ENCODE data around the gene DNMBP.

The DNMBP gene

DNA sequence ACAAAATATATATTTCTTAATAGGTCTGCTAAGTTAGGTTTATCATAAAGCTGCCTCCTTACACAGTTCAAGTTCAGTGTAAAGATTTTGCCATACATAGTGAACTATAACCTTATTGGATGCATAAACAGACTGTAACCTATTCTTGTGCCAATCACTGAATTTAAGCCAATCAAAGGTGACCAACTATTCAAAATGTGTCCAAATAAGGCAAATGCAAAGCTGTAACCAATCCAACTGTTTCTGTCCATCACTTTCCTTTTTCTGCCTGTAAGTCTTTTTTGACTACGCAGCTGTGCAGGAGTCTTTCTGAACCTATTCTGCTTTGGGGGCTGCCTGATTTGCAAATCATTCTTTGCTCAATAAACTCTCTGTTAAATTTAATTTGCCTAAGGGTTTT lies 11.6 kb upstream of the DNMBP start:
- no peak for DNase-seq
- no peak overlapping the region for H3K27ac ChIP-seq
- TF ChIP-seq, protein P1, sequence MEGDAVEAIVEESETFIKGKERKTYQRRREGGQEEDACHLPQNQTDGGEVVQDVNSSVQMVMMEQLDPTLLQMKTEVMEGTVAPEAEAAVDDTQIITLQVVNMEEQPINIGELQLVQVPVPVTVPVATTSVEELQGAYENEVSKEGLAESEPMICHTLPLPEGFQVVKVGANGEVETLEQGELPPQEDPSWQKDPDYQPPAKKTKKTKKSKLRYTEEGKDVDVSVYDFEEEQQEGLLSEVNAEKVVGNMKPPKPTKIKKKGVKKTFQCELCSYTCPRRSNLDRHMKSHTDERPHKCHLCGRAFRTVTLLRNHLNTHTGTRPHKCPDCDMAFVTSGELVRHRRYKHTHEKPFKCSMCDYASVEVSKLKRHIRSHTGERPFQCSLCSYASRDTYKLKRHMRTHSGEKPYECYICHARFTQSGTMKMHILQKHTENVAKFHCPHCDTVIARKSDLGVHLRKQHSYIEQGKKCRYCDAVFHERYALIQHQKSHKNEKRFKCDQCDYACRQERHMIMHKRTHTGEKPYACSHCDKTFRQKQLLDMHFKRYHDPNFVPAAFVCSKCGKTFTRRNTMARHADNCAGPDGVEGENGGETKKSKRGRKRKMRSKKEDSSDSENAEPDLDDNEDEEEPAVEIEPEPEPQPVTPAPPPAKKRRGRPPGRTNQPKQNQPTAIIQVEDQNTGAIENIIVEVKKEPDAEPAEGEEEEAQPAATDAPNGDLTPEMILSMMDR (IDR thresholded peaks at IDR 0.05) = no peak
- no peak overlapping the region for H3K4me3 ChIP-seq
- H3K9me3 ChIP-seq = no peaks in the 10 kb centered on the region
- H3K27me3 ChIP-seq = peaks cover 0 to 16% of the 10 kb centered on the region in 2 donors
- no peaks in the 10 kb centered on the region for H3K36me3 ChIP-seq
- intact Hi-C loops (cut with DNase I; ENCODE audit: low total_unique reads) = no loop called here
- no peaks in the 10 kb centered on the region for H3K4me1 ChIP-seq

DNA sequence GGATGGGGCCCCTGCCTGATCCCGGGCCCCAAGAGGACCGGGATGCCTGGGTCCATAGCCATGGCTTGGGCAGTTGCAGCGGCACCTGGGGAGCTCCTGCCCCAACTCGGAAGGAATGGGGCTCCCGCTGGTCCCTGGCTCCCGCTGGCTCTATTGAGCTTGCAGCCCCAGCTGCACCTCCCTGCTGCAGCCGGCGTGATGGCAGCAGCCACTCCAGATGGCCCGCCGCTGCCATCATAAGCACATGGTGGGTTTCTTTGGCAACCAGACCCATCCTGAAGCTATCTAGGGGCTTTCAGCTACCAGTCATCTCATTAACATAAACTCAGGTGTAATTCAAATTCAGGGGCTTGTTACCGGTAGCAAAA lies 11.1 kb upstream of the DNMBP start:
- Histone ChIP-seq H3K27ac (no peak overlapping the region), H3K36me3 (no peaks in the 10 kb centered on the region), H3K4me3 (no peak overlapping the region), H3K4me1 (no peaks in the 10 kb centered on the region), H3K9me3 (no peaks in the 10 kb centered on the region), H3K27me3 (peaks cover 0 to 16% of the 10 kb centered on the region in 2 donors)
- TF ChIP-seq, protein P1 (IDR thresholded peaks at IDR 0.05) = no peak
- intact Hi-C loops (cut with DNase I; ENCODE audit: low total_unique reads) = no loop called here
- no peak for DNase-seq

DNA sequence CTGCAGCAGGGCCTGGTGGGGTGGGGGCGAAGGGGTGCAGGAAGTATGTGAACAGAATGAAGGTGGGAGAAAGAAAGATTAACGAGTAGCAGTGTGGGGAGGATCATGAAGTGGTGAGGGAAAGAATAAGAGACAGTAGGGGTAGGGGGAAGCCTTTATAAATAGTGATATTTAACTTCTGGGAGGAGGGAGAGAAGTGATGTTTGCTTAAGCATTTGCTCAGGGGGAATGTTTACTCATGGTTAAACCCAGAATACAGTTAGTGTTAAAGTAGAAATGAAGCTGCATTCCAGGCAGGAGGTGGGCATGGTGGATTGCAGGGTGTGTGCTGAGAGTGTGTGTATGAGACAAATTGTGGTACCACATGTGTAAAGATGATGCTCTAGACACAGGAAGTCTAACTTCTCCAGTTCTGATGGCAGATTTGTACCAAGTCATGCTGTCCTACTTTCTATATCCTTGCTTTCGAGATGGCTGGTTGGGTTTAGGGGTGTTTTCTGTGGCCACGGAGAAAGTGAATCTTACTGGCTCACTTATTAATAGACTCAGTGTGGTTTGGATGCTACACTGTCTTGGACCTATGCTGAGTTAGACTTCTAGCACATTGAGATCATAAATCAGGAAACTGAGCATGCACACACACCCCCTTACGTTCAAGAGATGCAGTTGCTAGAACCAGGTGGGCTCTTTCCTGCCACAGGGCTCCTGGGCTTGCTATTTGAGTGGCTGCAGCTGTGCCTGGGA lies 10.6 kb upstream of the DNMBP start:
- intact Hi-C loops (cut with DNase I; ENCODE audit: low total_unique reads) = no loop called here
- Histone ChIP-seq H3K36me3 (no peaks in the 10 kb centered on the region), H3K4me1 (no peaks in the 10 kb centered on the region), H3K9me3 (no peaks in the 10 kb centered on the region), H3K27ac (no peak overlapping the region), H3K4me3 (no peak overlapping the region), H3K27me3 (peaks cover 0 to 16% of the 10 kb centered on the region in 2 donors)
- no peak for DNase-seq
- TF ChIP-seq, protein P1 (IDR thresholded peaks at IDR 0.05) = no peak

DNA sequence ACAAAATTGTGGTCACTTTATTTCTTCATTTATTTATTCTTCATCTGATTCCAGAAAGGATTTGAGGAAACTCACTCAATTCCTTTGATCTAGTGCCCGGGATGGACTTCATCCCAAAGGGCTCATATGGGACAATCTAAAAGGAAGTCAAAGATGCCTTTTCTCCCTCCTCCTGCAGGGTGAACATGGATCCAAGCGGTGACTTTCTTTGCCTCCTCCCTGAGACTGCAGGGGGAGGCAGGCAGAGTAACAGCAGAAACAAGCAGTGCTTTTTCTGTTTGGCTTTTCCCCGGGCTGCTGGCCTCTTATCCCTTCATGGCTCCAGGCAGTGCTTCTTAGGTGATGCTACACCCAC lies 10.0 kb upstream of the DNMBP start:
- no peaks in the 10 kb centered on the region for H3K9me3 ChIP-seq
- DNase-seq = no peak
- no peaks in the 10 kb centered on the region for H3K36me3 ChIP-seq
- TF ChIP-seq, protein P1 (IDR thresholded peaks at IDR 0.05) = no peak
- intact Hi-C loops (cut with DNase I; ENCODE audit: low total_unique reads) = no loop called here
- H3K27ac ChIP-seq = no peak overlapping the region
- H3K4me3 ChIP-seq = no peak overlapping the region
- H3K27me3 ChIP-seq = peaks cover 0 to 16% of the 10 kb centered on the region in 2 donors
- H3K4me1 ChIP-seq = no peaks in the 10 kb centered on the region

DNA sequence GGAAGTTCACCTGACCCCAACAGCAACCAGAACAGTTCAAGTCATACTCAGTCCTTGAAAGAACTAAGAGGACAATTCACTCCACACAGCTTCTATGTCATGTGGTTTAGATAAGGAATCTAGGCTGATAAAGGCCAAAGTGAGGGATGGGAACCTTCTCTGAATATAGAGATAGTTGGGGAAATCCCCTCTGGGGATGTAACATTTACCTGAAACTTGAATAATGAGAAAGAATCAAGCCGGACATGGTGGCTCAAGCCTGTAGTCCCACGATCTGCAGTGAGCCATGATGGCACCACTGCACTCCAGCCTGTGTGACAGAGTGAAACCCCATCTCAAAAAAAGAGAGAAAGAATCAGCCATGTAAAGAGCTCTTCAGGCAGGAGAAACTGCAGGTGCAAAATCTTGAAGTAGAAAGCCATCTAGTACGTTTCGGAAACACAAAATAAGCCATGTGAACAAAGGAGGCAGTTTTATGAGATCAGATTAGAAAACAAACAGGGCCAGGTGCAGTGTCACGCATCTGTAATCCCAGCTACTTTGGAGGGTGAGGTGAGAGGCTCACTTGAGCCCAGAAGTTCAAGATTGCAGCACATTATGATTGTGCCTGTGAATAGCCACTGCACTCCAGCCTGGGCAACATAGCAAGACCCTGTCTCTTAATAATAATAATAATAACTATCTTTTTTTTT lies 4.5 kb upstream of the DNMBP start:
- Histone ChIP-seq H3K36me3 (no peaks in the 10 kb centered on the region), H3K4me1 (no peaks in the 10 kb centered on the region), H3K27me3 (no peaks in the 10 kb centered on the region), H3K27ac (no peak overlapping the region), H3K4me3 (no peak overlapping the region), H3K9me3 (no peaks in the 10 kb centered on the region)
- intact Hi-C loops (cut with DNase I; ENCODE audit: low total_unique reads) = no loop called here
- DNase-seq = no peak
- TF ChIP-seq, protein P1 (IDR thresholded peaks at IDR 0.05) = no peak
